H1 (cell line): ENCODE data around the gene SH3PXD2B. TPM values are rescaled to one million over a fixed set of nuclear protein-coding genes. Genes with fewer than 3 reads are reported as not detected.
A peak's percentile ranks its signal among the peaks of the same experiment; 100 is the strongest.

Experiments
- CTCF ChIA-PET: fragments of 300-600 bp; sonication (Branson Sonifier 250); formaldehyde crosslinking; loops from one replicate; lab custom pipeline; 2021; ENCODE audit not compliant: partially characterized antibody; lab: Charles Lee
- POLR2A ChIA-PET: fragments of 300-600 bp; sonication (Branson Sonifier 250); formaldehyde crosslinking; loops from one replicate; lab custom pipeline; 2021; ENCODE audit warnings: inconsistent platforms; ENCODE audit not compliant: partially characterized antibody; lab: Charles Lee
- DNase-seq, 2 experiments: peaks; one replicate each; pipeline versions ENCODE4 v3.0.0 to v3.0.0-alpha.2; 2010 to 2022; ENCODE audit warnings: low spot score in 2 of 2, low read depth in 1 of 2, mixed read lengths in 1 of 2
- FAIRE-seq: peaks from 2 replicates; lab custom pipeline; 2011; peaks lifted over from hg19 to GRCh38; lab: Jason Lieb, UNC
- H2AFZ ChIP-seq: 2 replicates; pipeline ENCODE4 v1.8.1; 2012; ENCODE audit warnings: low read length, inconsistent platforms
- H2AK5ac ChIP-seq: 2 replicates; pipeline ENCODE4 v1.6.1; 2013; ENCODE audit warnings: low read depth, low read length
- H2BK120ac ChIP-seq: replicated peaks from 2 replicates; pipeline ENCODE3; 2013; ENCODE audit warnings: low read depth, low read length, inconsistent platforms
- H2BK12ac ChIP-seq: 2 replicates; pipeline ENCODE4 v1.6.1; 2013; ENCODE audit warnings: low read depth, low read length
- H2BK15ac ChIP-seq: 2 replicates; pipeline ENCODE4 v1.6.1; 2013; ENCODE audit warnings: low read length
- H2BK20ac ChIP-seq: 2 replicates; pipeline ENCODE4 v1.6.1; 2013; ENCODE audit warnings: low read length
- H2BK5ac ChIP-seq: 2 replicates; pipeline ENCODE4 v1.6.1; 2013; ENCODE audit warnings: low read depth, low read length
- H3K14ac ChIP-seq: 2 replicates; pipeline ENCODE4 v1.6.1; 2013; ENCODE audit warnings: inconsistent platforms; ENCODE audit not compliant: insufficient read length
- H3K18ac ChIP-seq: 2 replicates; pipeline ENCODE4 v1.6.1; 2013; ENCODE audit warnings: low read length; ENCODE audit errors: extremely low read depth
- H3K23ac ChIP-seq: 2 replicates; pipeline ENCODE4 v1.6.1; 2013; ENCODE audit warnings: inconsistent platforms; ENCODE audit not compliant: insufficient read length
- H3K23me2 ChIP-seq: 2 replicates; pipeline ENCODE4 v1.6.1; 2013; ENCODE audit warnings: low read depth, low read length
- H3K27ac ChIP-seq: 2 replicates; pipeline ENCODE4 v1.6.1; 2011; ENCODE audit warnings: low read depth, low read length, inconsistent platforms
- H3K27me3 ChIP-seq, 4 experiments: replicated peaks in 1 of 4; 1 replicate in 1 of 4; 2 replicates in 3 of 4; pipeline versions ENCODE4 v1.6.1 to v1.8.1; 2011 to 2013; ENCODE audit warnings: low read length in 3 of 4, mild to moderate bottlenecking in 3 of 4, inconsistent platforms in 2 of 4, mixed read lengths in 2 of 4, moderate library complexity in 1 of 4; ENCODE audit not compliant: control insufficient read depth in 3 of 4, insufficient read depth in 3 of 4; ENCODE audit errors: extremely low read depth in 1 of 4
- H3K36me3 ChIP-seq, 4 experiments: 2 replicates each; pipeline versions ENCODE4 v1.6.1 to v1.8.1; 2011 to 2013; ENCODE audit warnings: mild to moderate bottlenecking in 4 of 4, low read length in 3 of 4, moderate library complexity in 2 of 4, control low read depth in 1 of 4, inconsistent platforms in 1 of 4; ENCODE audit not compliant: insufficient read depth in 4 of 4, control insufficient read depth in 2 of 4
- H3K4ac ChIP-seq: replicated peaks from 2 replicates; pipeline ENCODE3; 2013; ENCODE audit warnings: low read length, low read depth, mixed read lengths, inconsistent platforms; ENCODE audit not compliant: insufficient read length
- H3K4me1 ChIP-seq, 4 experiments: replicated peaks in 1 of 4; 1 replicate in 1 of 4; 2 replicates in 3 of 4; pipeline versions ENCODE4 v1.6.1 to v1.8.1; 2011 to 2013; ENCODE audit warnings: low read length in 3 of 4, inconsistent platforms in 2 of 4, mixed read lengths in 1 of 4; ENCODE audit not compliant: insufficient read depth in 4 of 4, control insufficient read depth in 3 of 4
- H3K4me2 ChIP-seq, 2 experiments: 2 replicates each; pipeline versions ENCODE4 v1.6.1 to v1.8.1; 2011 to 2013; ENCODE audit warnings: low read depth in 2 of 2, low read length in 2 of 2, control low read depth in 1 of 2, inconsistent platforms in 1 of 2, mild to moderate bottlenecking in 1 of 2; ENCODE audit not compliant: insufficient read depth in 1 of 2
- H3K4me3 ChIP-seq, 4 experiments: fragments of 200-600, 300-600 bp in 1 of 4; sonication (generic), shearing (Covaris generic), sonication (Bioruptor Twin) in 1 of 4; 2 replicates each; pipeline versions ENCODE4 v1.5.1 to v1.8.1; 2011 to 2016; ENCODE audit warnings: low read length in 4 of 4, low read depth in 3 of 4, control low read depth in 2 of 4, inconsistent platforms in 2 of 4, mild to moderate bottlenecking in 2 of 4, mixed read lengths in 1 of 4, moderate library complexity in 1 of 4; ENCODE audit not compliant: insufficient read depth in 2 of 4; ENCODE audit errors: extremely low read depth in 1 of 4
- H3K56ac ChIP-seq: replicated peaks from 2 replicates; pipeline ENCODE3; 2013; ENCODE audit warnings: low read depth, mild to moderate bottlenecking, mixed read lengths, low read length, inconsistent platforms; ENCODE audit not compliant: insufficient read length
- H3K79me1 ChIP-seq: 2 replicates; pipeline ENCODE4 v1.6.1; 2013; ENCODE audit warnings: low read depth, low read length, control low read depth
- H3K79me2 ChIP-seq, 2 experiments: 2 replicates each; pipeline versions ENCODE4 v1.6.1 to v1.8.1; 2012 to 2013; ENCODE audit warnings: low read length in 2 of 2, mild to moderate bottlenecking in 2 of 2, inconsistent platforms in 1 of 2; ENCODE audit not compliant: insufficient read depth in 2 of 2, control insufficient read depth in 1 of 2
- H3K9ac ChIP-seq, 4 experiments: replicated peaks in 1 of 4; 1 replicate in 1 of 4; 2 replicates in 3 of 4; pipeline versions ENCODE4 v1.6.1 to v1.8.1; 2011 to 2013; ENCODE audit warnings: low read depth in 3 of 4, low read length in 3 of 4, control low read depth in 2 of 4, mild to moderate bottlenecking in 2 of 4, moderate library complexity in 2 of 4, inconsistent platforms in 1 of 4; ENCODE audit errors: extremely low read depth in 1 of 4
- H3K9me3 ChIP-seq, 2 experiments: 2 replicates each; pipeline versions ENCODE4 v1.6.1 to v1.8.1; 2012 to 2013; ENCODE audit warnings: mild to moderate bottlenecking in 2 of 2, moderate library complexity in 2 of 2, control low read depth in 1 of 2, inconsistent platforms in 1 of 2, low read depth in 1 of 2, low read length in 1 of 2, mixed read lengths in 1 of 2; ENCODE audit not compliant: insufficient read depth in 2 of 2
- H4K20me1 ChIP-seq, 2 experiments: replicated peaks in 1 of 2; 2 replicates each; pipeline versions ENCODE3 to v1.8.1; 2011 to 2013; ENCODE audit warnings: inconsistent platforms in 2 of 2, low read length in 2 of 2, mild to moderate bottlenecking in 1 of 2; ENCODE audit not compliant: insufficient read depth in 2 of 2, control insufficient read depth in 1 of 2
- H4K5ac ChIP-seq: 2 replicates; pipeline ENCODE4 v1.6.1; 2013; ENCODE audit warnings: low read length, low read depth, mixed read lengths, inconsistent platforms; ENCODE audit not compliant: insufficient read length
- H4K8ac ChIP-seq: 2 replicates; pipeline ENCODE4 v1.8.0; 2013; ENCODE audit warnings: mild to moderate bottlenecking, moderate library complexity, low read length, inconsistent platforms; ENCODE audit not compliant: insufficient read depth; ENCODE audit errors: extremely low read depth
- H4K91ac ChIP-seq: replicated peaks from 2 replicates; pipeline ENCODE3; 2013; ENCODE audit warnings: low read length, mixed read lengths, inconsistent platforms; ENCODE audit not compliant: insufficient read length
- ATF3 ChIP-seq: IDR thresholded peaks from 2 replicates; pipeline ENCODE4 v1.6.1; 2011; ENCODE audit warnings: low read depth, mild to moderate bottlenecking, low read length; ENCODE audit not compliant: insufficient read depth
- BCL11A ChIP-seq, 2 experiments: IDR thresholded peaks; one replicate each; pipeline ENCODE4 v1.6.1; 2011; ENCODE audit warnings: low read depth in 2 of 2, low read length in 2 of 2, mild to moderate bottlenecking in 2 of 2
- CBX5 ChIP-seq: fragments of 300-800, 300-1000 bp; sonication (generic); IDR thresholded peaks from 2 replicates; pipeline ENCODE4 v1.7.1; 2016; ENCODE audit warnings: antibody characterized with exemption, low read length, low read depth
- CTCF ChIP-seq, 3 experiments: IDR thresholded peaks; 1 replicate in 2 of 3; 2 replicates in 1 of 3; pipeline versions ENCODE4 v1.5.1 to v1.6.1; 2011; ENCODE audit warnings: low read length in 3 of 3, mild to moderate bottlenecking in 3 of 3, inconsistent platforms in 2 of 3, low read depth in 1 of 3, moderate library complexity in 1 of 3; ENCODE audit not compliant: insufficient read depth in 1 of 3; ENCODE audit errors: control extremely low read depth in 1 of 3
- KDM1A ChIP-seq: fragments of 200-600, 300-600 bp; sonication (generic); IDR thresholded peaks from 2 replicates; pipeline ENCODE4 v1.7.1; 2016; ENCODE audit warnings: mild to moderate bottlenecking, low read length, borderline replicate concordance
- MAFK ChIP-seq: IDR thresholded peaks from 2 replicates; pipeline ENCODE4 v1.6.1; 2012; ENCODE audit warnings: low read depth, mild to moderate bottlenecking, improper control_type of control experiment, low read length
- SP4 ChIP-seq: IDR thresholded peaks from 2 replicates; pipeline ENCODE4 v1.6.1; 2012; ENCODE audit warnings: low read length, inconsistent platforms
- SRF ChIP-seq: IDR thresholded peaks from 2 replicates; pipeline ENCODE4 v1.6.1; 2011; ENCODE audit warnings: mild to moderate bottlenecking, low read depth, low read length, moderate library complexity
- WGBS, 2 experiments: shearing (Covaris generic) in 1 of 2; methylation state at CpG; one replicate each; pipeline versions ENCODE4 v1.1.6 to v1.1.7; 2013 to 2015; ENCODE audit warnings: low lambda C conversion rate in 2 of 2, mixed read lengths in 2 of 2, inconsistent platforms in 1 of 2, low coverage in 1 of 2, missing lambda C conversion rate in 1 of 2; ENCODE audit not compliant: insufficient replicate concordance in 2 of 2, insufficient coverage in 1 of 2, insufficient read length in 1 of 2; ENCODE audit errors: extremely low coverage in 1 of 2, missing lambda C conversion rate in 1 of 2; 5-methylcytosine and 5-hydroxymethylcytosine counted together
- polyA plus RNA-seq, 7 experiments: library from polyadenylated mRNA; depleted of rRNA in 3 of 7; stranded (reverse) in 5 of 7; unstranded in 2 of 7; fragments of >200 nt in 5 of 7; fragments of 200-250 nt in 2 of 7; gene quantifications; 1 replicate in 5 of 7; 2 replicates in 1 of 7; 4 replicates in 1 of 7; pipeline versions ENCODE4 v1.2.1 to v1.2.3, GENCODE V29; 2011 to 2013; ENCODE audit warnings: missing spikeins in 2 of 7, mixed read lengths in 2 of 7
- total RNA-seq: library from RNA; stranded (reverse); fragmentation: NEBNext Ultra II Directional; extraction: Animal tissue kit (Norgen Biotek cat#: 25700); gene quantifications from 2 replicates; pipeline ENCODE4 v1.2.1, GENCODE V29; 2021

Gene SH3PXD2B
- total and polyA plus RNA-seq, 2 of the 8 experiments (the other 6 are each of a cell fraction or from before 2014, with no cell fraction given), result 32.9 to 72.9 TPM

GRCh38 chr5:172305380-172305779 lies 148.9 kb downstream of the SH3PXD2B start:
- Histone ChIP-seq H3K23ac (no peak overlapping the region), H2BK15ac (no peak overlapping the region), H3K4me1 (no peaks in the 10 kb centered on the region), H3K23me2 (no peaks in the 10 kb centered on the region; the same call in 1 of the 2 replicates), H3K27me3 (no peaks in the 10 kb centered on the region), H2BK120ac (no peak overlapping the region), H3K4ac (no peak overlapping the region), H4K8ac (no peak overlapping the region), H3K18ac (no peak overlapping the region), H2BK12ac (no peak overlapping the region), H4K5ac (no peak overlapping the region), H4K20me1 (no peaks in the 10 kb centered on the region), H3K4me2 (no peak overlapping the region), H3K14ac (no peak overlapping the region), H2BK20ac (no peak overlapping the region), H3K79me1 (no peaks in the 10 kb centered on the region), H2BK5ac (no peak overlapping the region), H3K4me3 (no peak overlapping the region), H3K56ac (no peak overlapping the region), H3K79me2 (no peaks in the 10 kb centered on the region), H3K9me3 (0 out of 4 replicates have a peak, but pooled peaks cover 0 to 5% of the 10 kb centered on the region in 2 experiments), H3K9ac (no peak overlapping the region), H2AK5ac (no peak overlapping the region), H4K91ac (no peak overlapping the region), H3K27ac (no peak overlapping the region), H3K36me3 (no peaks in the 10 kb centered on the region), H2AFZ (no peak overlapping the region)
- no peak for DNase-seq
- no peak for TF ChIP-seq MAFK
- TF ChIP-seq CBX5, result no peak
- TF ChIP-seq SRF, result no peak
- no peak for TF ChIP-seq CTCF (IDR thresholded peaks at IDR 0.05; ENCODE audit: control extremely low read depth in 1 of 3, insufficient read depth in 1 of 3, low read depth in 1 of 3, low read length in 3 of 3)
- TF ChIP-seq BCL11A (IDR thresholded peaks at IDR 0.05; ENCODE audit: low read depth in 2 of 2, low read length in 2 of 2), result no peak
- no peak for TF ChIP-seq ATF3
- TF ChIP-seq SP4, result no peak
- 0 out of 2 replicates have a peak, but pooled peaks have one; percentile 52 for TF ChIP-seq KDM1A
- ChIA-PET POLR2A (no interaction called here), CTCF (interaction anchor here (1.5 kb wide), 1 partner anchor 199 kb away, joined by 5 read pairs; no protein-coding TSS in a partner anchor)
- WGBS, 2 experiments, result 89% methylated on average over 2 of the region's 2 CpGs; no CpG with 5 or more reads in 1 of the 2 experiments
- no peak for FAIRE-seq
